Endothelial cell of umbilical vein (primary cell): ENCODE data around the gene SLC23A1. TPM values are rescaled to one million over a fixed set of nuclear protein-coding genes. Genes with fewer than 3 reads are reported as not detected.
"Not testable (repeated sequence)": the region's sequence is repeated elsewhere in the genome, so short reads cannot be mapped to it uniquely, and the experiment has no call there.

Experiments
- BruUV-seq: library from RNA; stranded (reverse); fragments of 400-500 nt; replicated peaks from 2 replicates; lab custom pipeline; 2021; lab: Mats Ljungman, UMichigan
- CTCF ChIA-PET: fragments of 300-600, 350-600 bp; sonication (Branson Sonifier 250); formaldehyde crosslinking; loops from one replicate; lab custom pipeline; 2021; ENCODE audit warnings: antibody characterized with exemption, inconsistent platforms; lab: Charles Lee
- POLR2A ChIA-PET: fragments of 300-600, 350-600 bp; sonication (Branson Sonifier 250); formaldehyde crosslinking; loops from one replicate; lab custom pipeline; 2021; ENCODE audit warnings: antibody characterized with exemption, inconsistent platforms; lab: Charles Lee
- DNase-seq: peaks from one replicate; pipeline ENCODE4 v3.0.0-alpha.2; 2011; ENCODE audit warnings: low read depth, low spot score
- FAIRE-seq: peaks from 2 replicates; lab custom pipeline; 2011; peaks lifted over from hg19 to GRCh38; lab: Jason Lieb, UNC
- H2AFZ ChIP-seq: 2 replicates; pipeline ENCODE4 v1.6.0; 2012; ENCODE audit warnings: low read depth, low read length, control low read depth, inconsistent platforms
- H3K27ac ChIP-seq: 2 replicates; pipeline ENCODE4 v1.5.1; 2011; ENCODE audit warnings: low read depth, mild to moderate bottlenecking, control low read depth, low read length, moderate library complexity; ENCODE audit not compliant: insufficient read depth
- H3K27me3 ChIP-seq, 2 experiments: 2 replicates each; pipeline versions ENCODE4 v1.6.0 to v1.6.1; 2011; ENCODE audit warnings: low read length in 2 of 2, mixed read lengths in 1 of 2; ENCODE audit not compliant: control insufficient read depth in 2 of 2, insufficient read depth in 2 of 2
- H3K36me3 ChIP-seq, 2 experiments: 2 replicates in 1 of 2; 3 replicates in 1 of 2; pipeline ENCODE4 v1.5.1; 2011; ENCODE audit warnings: low read length in 2 of 2, mild to moderate bottlenecking in 1 of 2, moderate library complexity in 1 of 2; ENCODE audit not compliant: control insufficient read depth in 2 of 2, insufficient read depth in 2 of 2; ENCODE audit errors: extremely low read depth in 1 of 2
- H3K4me1 ChIP-seq: 3 replicates; pipeline ENCODE4 v1.5.1; 2011; ENCODE audit warnings: mild to moderate bottlenecking, low read length; ENCODE audit not compliant: control insufficient read depth, insufficient read depth; ENCODE audit errors: extremely low read depth
- H3K4me2 ChIP-seq: 2 replicates; pipeline ENCODE4 v1.6.1; 2011; ENCODE audit warnings: low read length, control low read depth, mixed read lengths; ENCODE audit not compliant: insufficient read depth
- H3K4me3 ChIP-seq, 3 experiments: fragments of 200-600 bp in 1 of 3; sonication (generic), shearing (Covaris generic) in 1 of 3; replicated peaks in 1 of 3; 2 replicates each; pipeline ENCODE4 v1.5.1; 2011 to 2016; ENCODE audit warnings: control low read depth in 3 of 3, low read length in 3 of 3, mild to moderate bottlenecking in 2 of 3, inconsistent platforms in 1 of 3, low read depth in 1 of 3, moderate library complexity in 1 of 3; ENCODE audit not compliant: insufficient read depth in 1 of 3
- H3K79me2 ChIP-seq: 2 replicates; pipeline ENCODE4 v1.6.0; 2012; ENCODE audit warnings: low read length, inconsistent platforms; ENCODE audit not compliant: control insufficient read depth, insufficient read depth
- H3K9ac ChIP-seq: replicated peaks from 2 replicates; pipeline ENCODE3; 2011; ENCODE audit warnings: low read length, control low read depth; ENCODE audit not compliant: insufficient read depth; ENCODE audit errors: extremely low read depth
- H3K9me1 ChIP-seq: replicated peaks from 3 replicates; pipeline ENCODE4 v1.6.0; 2011; ENCODE audit warnings: mild to moderate bottlenecking, low read length; ENCODE audit not compliant: control insufficient read depth, insufficient read depth; ENCODE audit errors: extremely low read depth
- H3K9me3 ChIP-seq: replicated peaks from 2 replicates; pipeline ENCODE4 v1.5.1; 2012; ENCODE audit warnings: low read length, inconsistent platforms; ENCODE audit not compliant: control insufficient read depth, insufficient read depth
- H4K20me1 ChIP-seq: replicated peaks from 2 replicates; pipeline ENCODE3; 2011; ENCODE audit warnings: mild to moderate bottlenecking, low read length; ENCODE audit not compliant: control insufficient read depth, insufficient read depth; ENCODE audit errors: extremely low read depth
- CTCF ChIP-seq, 2 donors: IDR thresholded peaks; 1 replicate in 1 of 2; 2 replicates in 1 of 2; pipeline ENCODE4 v1.5.1; 2011; ENCODE audit warnings: low read length in 2 of 2, mild to moderate bottlenecking in 2 of 2, moderate library complexity in 2 of 2, control low read depth in 1 of 2, inconsistent platforms in 1 of 2, low read depth in 1 of 2; ENCODE audit not compliant: insufficient read depth in 1 of 2; ENCODE audit errors: extremely low read depth in 1 of 2
- EZH2 ChIP-seq: IDR thresholded peaks from 2 replicates; pipeline ENCODE4 v1.6.1; 2012; ENCODE audit warnings: borderline replicate concordance, low read depth, mild to moderate bottlenecking, moderate library complexity, low read length, inconsistent platforms; ENCODE audit not compliant: severe bottlenecking
- FOS ChIP-seq: IDR thresholded peaks from 2 replicates; pipeline ENCODE4 v1.6.1; 2011; ENCODE audit warnings: mild to moderate bottlenecking, low read length, moderate library complexity, borderline replicate concordance; ENCODE audit not compliant: insufficient read depth
- GATA2 ChIP-seq: IDR thresholded peaks from 2 replicates; pipeline ENCODE4 v1.7.0; 2011; ENCODE audit warnings: low read depth, mild to moderate bottlenecking, moderate library complexity, mixed read lengths, low read length; ENCODE audit not compliant: insufficient read length, insufficient read depth
- JUN ChIP-seq: IDR thresholded peaks from 2 replicates; pipeline ENCODE4 v1.6.1; 2011; ENCODE audit warnings: borderline replicate concordance, low read depth; ENCODE audit not compliant: insufficient read length, insufficient read depth
- MAX ChIP-seq: IDR thresholded peaks from 2 replicates; pipeline ENCODE4 v1.6.1; 2011; ENCODE audit not compliant: insufficient read depth, insufficient read length
- MYC ChIP-seq: IDR thresholded peaks from one replicate; pipeline ENCODE4 v1.6.1; 2011; ENCODE audit warnings: mild to moderate bottlenecking, low read depth, low read length
- POLR2A ChIP-seq: IDR thresholded peaks from 2 replicates; pipeline ENCODE4 v1.6.1; 2012; ENCODE audit warnings: low read depth, mild to moderate bottlenecking, control low read depth, low read length
- POLR2AphosphoS5 ChIP-seq: IDR thresholded peaks from 2 replicates; pipeline ENCODE4 v1.6.1; 2012; ENCODE audit warnings: low read depth, mild to moderate bottlenecking, control low read depth, low read length, moderate library complexity; ENCODE audit not compliant: insufficient read depth
- dilution Hi-C: fragments of 300-500 bp; cut with MboI; formaldehyde crosslinking; loops from one replicate; pipeline ENCODE4 v1.15.0; 2019; ENCODE audit warnings: low sequenced_read_pairs; ENCODE audit not compliant: extremely low pct_ligation_motif_present
- intact Hi-C: fragments of 100-400 bp; cut with micrococcal nuclease; formaldehyde crosslinking; loops from one replicate; pipeline ENCODE4 v1.10.0; 2022
- polyA plus RNA-seq, 4 experiments: library from polyadenylated mRNA; depleted of rRNA in 3 of 4; stranded (reverse) in 3 of 4; unstranded in 1 of 4; fragments of >200 nt; gene quantifications; 2 replicates each; pipeline versions ENCODE4 v1.2.1 to v1.2.3, GENCODE V29; 2011 to 2012; ENCODE audit warnings: missing spikeins in 1 of 4
- total RNA-seq: library from RNA; stranded (reverse); gene quantifications from 2 replicates; pipeline ENCODE4 v1.2.3, GENCODE V29; 2021

The SLC23A1 gene
- total and polyA plus RNA-seq, 2 donors (not counting 3 experiments of a cell fraction or from before 2014, with no cell fraction given), result not detected

- BruUV-seq, result no TSS peak
- CTCF ChIA-PET, result interaction anchor here (1.5 kb wide), 1 partner anchor 21 kb away, joined by 3 read pairs; no protein-coding TSS in a partner anchor
These were observed 28.9 kb downstream of the SLC23A1 start for GRCh38 chr5:139354186-139354585.

GRCh38 chr5:139347863-139348262, 35.2 kb downstream of the SLC23A1 start:
- H4K20me1 ChIP-seq, H3K9me3 ChIP-seq, intact Hi-C loops, BruUV-seq, H3K4me1 ChIP-seq, H2AFZ ChIP-seq, H3K27ac ChIP-seq, H3K4me3 ChIP-seq, DNase-seq, FAIRE-seq, H3K9ac ChIP-seq, dilution Hi-C loops, CTCF ChIA-PET, POLR2A ChIA-PET, H3K9me1 ChIP-seq, H3K27me3 ChIP-seq, H3K36me3 ChIP-seq, H3K4me2 ChIP-seq: not testable (repeated sequence)
- peaks cover 83% of the 10 kb centered on the region for H3K79me2 ChIP-seq

More at GRCh38 chr5:139354186-139354585, 28.9 kb downstream of the SLC23A1 start:
- POLR2A ChIA-PET, result no interaction called here
- DNase-seq (no peak), FAIRE-seq (no peak)
- dilution Hi-C loops, result no loop called here
- Histone ChIP-seq H3K9ac (no peak overlapping the region), H4K20me1 (peaks cover 11% of the 10 kb centered on the region), H3K9me1 (no peaks in the 10 kb centered on the region), H3K36me3 (peaks cover 0 to 5% of the 10 kb centered on the region in 2 experiments), H3K79me2 (peaks cover 80% of the 10 kb centered on the region), H2AFZ (no peak overlapping the region), H3K9me3 (no peaks in the 10 kb centered on the region), H3K27ac (no peak overlapping the region), H3K27me3 (no peaks in the 10 kb centered on the region), H3K4me2 (no peak overlapping the region), H3K4me3 (no peak overlapping the region), H3K4me1 (no peaks in the 10 kb centered on the region)
- TF ChIP-seq POLR2A, result no peak
- TF ChIP-seq POLR2AphosphoS5, result no peak
- TF ChIP-seq JUN, result no peak
- no peak for TF ChIP-seq MAX
- no peak for TF ChIP-seq EZH2
- no peak for TF ChIP-seq GATA2
- no peak for TF ChIP-seq MYC
- TF ChIP-seq CTCF (IDR thresholded peaks at IDR 0.05; ENCODE audit: extremely low read depth in 1 of 2, insufficient read depth in 1 of 2, low read depth in 1 of 2, low read length in 2 of 2), result no peak
- no peak for TF ChIP-seq FOS
- intact Hi-C loops, result no loop called here

GRCh38 chr5:139345442-139345841, 37.7 kb downstream of the SLC23A1 start:
- not testable (repeated sequence) for H2AFZ ChIP-seq

More at GRCh38 chr5:139345442-139345841, 37.7 kb downstream of the SLC23A1 start:
- intact Hi-C loops, POLR2A ChIA-PET, H3K9me1 ChIP-seq, BruUV-seq, H3K9me3 ChIP-seq, DNase-seq, H3K4me2 ChIP-seq, H3K27me3 ChIP-seq, FAIRE-seq, dilution Hi-C loops, H3K9ac ChIP-seq, H3K36me3 ChIP-seq, H3K4me1 ChIP-seq, H3K27ac ChIP-seq, H4K20me1 ChIP-seq, H3K4me3 ChIP-seq: not testable (repeated sequence)
- CTCF ChIA-PET, result interaction anchor here (1.4 kb wide), 1 partner anchor 74 kb away, joined by 3 read pairs; no protein-coding TSS in a partner anchor
- peaks cover 72% of the 10 kb centered on the region for H3K79me2 ChIP-seq
